Jurkat, Clone E6-1 (cell line): Measurements from ENCODE around the gene GCNT1. TPM values are rescaled to one million over a fixed set of nuclear protein-coding genes. Genes with fewer than 3 reads are reported as not detected.
"Not testable (repeated sequence)": the region's sequence is repeated elsewhere in the genome, so short reads cannot be mapped to it uniquely, and the experiment has no call there.

Experiments used
- DNase-seq: peaks from one replicate; pipeline ENCODE4 v3.0.0-alpha.2; 2011; ENCODE audit warnings: low read depth, low spot score
- H3K4me3 ChIP-seq: 2 replicates; pipeline ENCODE4 v1.5.1; 2011; ENCODE audit warnings: mild to moderate bottlenecking, low read length, control low read depth, moderate library complexity
- polyA plus RNA-seq: library from polyadenylated mRNA; unstranded; fragments of >200 nt; gene quantifications from one replicate; pipeline ENCODE4 v1.2.1, GENCODE V29; 2012; ENCODE audit warnings: missing spikeins; ENCODE audit not compliant: insufficient read length, insufficient read depth

Gene GCNT1
- polyA plus RNA-seq: 3.5 TPM

DNA sequence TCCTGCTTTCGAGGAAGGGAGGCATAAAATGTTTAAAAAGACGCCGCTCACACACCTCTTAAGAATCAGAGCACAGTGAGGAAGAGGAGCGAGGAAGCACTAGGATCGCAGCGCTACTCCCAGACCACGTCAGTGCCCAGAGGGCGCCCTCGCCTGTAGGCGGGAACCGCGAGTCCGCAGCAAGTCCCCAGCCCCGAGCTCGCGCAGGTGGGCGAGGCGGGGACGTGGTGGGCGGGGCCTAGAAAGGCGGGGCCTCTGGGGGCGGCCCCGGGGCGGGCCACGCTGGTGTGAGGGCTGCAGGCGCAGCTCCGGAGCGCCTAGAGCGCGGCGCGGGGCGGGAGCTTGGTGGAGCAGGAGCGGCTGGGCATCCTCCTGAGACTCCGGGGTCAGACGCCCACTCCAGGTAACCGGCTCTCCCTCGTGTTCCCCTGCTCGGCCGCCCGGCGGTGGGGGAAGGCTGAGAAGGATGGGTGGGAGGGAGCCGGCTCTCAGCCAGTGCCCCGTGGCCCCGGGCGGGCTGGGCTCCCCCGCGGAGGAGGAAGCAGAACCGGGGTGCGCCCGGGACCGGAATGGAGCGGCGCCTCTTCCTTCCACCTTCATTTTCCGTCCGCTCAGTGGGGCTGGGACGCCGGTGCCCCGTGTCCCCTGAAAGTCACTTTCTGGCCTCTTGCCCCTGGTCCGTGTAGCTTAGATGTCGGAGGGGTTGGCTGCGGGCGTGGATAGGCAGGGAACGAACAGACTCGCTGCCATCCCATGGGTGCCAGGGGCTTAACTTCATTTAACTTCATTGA lies at the start of gene GCNT1:
Gene GCNT1 (plus strand): TSS at position 280 of the 791 bp plus-strand sequence. CDS start 43,200 bp downstream, outside the sequence.
- H3K4me3 ChIP-seq: peak within 1 kb of the TSS; percentile 84
- DNase-seq: peak; percentile 82

DNA sequence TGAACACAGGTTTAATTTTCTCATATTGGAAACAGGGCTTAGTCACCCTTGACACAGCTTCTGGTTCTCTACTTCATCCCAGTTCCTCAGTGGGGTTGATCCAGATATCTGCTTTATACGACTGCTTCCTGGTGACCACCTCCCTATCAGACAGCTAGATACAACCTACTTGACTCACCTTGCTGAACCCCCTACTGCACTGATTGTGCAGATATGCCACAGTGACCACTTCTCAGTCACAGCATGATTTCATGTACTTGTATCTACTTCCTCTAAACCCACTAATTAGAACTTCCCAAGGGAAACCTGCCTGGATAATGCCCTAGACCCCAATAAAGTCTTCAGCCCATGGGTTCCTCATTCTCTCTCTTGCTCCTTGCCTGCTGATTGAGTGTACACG lies 46.3 kb upstream of the GCNT1 start:
- H3K4me3 ChIP-seq: no peak overlapping the region
- no peak for DNase-seq

DNA sequence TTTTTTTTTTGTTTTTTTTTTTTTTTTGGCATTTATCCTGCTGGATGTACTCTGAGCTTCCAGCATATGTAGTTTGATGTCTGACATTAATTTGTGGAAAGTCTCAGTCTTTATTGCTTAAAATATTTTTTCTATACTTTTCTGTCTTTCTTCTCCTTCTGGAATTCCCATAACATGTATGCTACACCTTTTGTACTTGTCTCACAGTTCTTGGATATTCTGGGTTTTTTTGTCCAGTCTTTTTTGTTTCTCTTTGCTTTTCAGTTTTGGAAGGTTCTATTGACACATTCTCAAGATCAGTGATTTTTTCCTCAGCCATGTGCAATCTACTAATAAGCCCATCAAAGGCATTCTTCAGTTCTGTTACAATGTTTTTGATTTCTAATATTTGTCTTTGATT lies 45.3 kb upstream of the GCNT1 start:
- DNase-seq: no peak
- H3K4me3 ChIP-seq: no peak overlapping the region

DNA sequence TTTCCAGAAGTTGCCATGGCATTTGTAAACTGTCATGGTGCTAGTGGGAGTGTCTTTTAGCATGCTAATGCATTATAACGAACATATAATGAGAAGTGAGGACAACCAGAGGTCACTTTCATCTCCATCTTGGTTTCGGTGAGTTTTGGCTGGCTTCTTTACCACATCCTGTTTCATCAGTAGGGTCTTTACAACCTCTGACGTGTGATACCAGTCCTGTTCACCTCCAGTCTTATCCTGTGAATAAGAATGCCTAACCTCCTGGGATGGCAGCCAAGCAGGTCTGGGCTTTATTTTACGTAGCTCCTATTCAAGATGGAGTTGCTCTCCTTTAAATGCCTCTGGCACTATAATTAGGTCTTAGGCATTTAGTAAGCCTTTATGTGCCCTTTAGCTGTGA lies 44.3 kb upstream of the GCNT1 start:
- no peak for DNase-seq
- no peak overlapping the region for H3K4me3 ChIP-seq

DNA sequence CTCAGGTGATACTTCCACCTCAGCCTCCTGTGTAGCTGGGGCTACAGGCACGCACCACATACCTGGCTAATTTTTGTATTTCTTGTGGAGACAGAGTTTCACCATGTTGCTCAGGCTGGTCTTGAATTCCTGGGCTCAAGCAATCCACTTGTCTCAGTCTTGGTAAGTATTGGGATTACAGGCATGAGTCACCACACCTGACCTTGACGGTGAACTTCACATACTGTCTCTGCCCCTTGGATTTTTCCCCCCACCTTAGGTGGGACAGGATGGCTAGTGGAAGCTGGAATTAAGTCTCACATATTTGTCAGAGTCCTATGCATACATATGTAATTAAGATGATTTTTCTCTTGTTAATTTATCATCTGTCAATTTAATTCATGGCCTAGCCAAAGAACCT lies 43.8 kb upstream of the GCNT1 start:
- H3K4me3 ChIP-seq: no peak overlapping the region
- no peak for DNase-seq

DNA sequence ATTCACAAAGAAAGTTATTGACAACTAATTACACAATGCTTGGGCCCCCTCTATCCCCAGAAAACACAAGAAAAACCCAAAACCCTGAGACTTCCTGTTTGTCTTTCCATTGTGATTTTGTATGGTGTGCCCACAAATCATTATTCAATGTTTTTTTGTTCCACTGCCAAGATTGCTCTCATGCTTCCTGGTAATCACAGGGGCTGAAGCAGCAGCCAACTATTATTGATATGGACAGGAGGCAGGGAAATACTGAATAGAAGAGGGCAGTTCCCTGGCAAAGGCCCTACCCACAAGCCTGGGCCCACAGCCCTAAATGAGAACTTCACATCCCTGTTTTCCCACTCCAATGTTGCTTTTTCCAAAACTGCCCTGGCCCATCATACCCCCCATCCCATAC lies 43.3 kb upstream of the GCNT1 start:
- DNase-seq: no peak
- H3K4me3 ChIP-seq: no peak overlapping the region

DNA sequence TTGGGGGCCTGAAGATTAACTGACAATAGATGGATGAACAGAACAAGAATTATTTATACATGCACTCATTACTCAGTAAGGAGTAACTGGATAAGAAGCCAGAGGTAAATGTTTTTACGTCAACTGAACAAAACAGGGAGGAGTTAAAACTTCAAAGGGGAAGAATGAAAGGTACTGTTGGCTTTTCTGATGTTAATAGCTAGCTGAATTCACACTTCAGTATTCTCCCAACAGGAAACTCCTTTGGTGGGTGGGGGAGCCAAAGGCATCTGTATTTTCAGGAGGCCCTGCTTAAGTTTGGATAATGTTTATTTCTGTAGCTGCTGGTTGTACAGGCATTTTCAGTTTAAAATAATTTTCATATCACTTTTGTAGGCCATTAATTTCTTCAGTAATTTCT lies 41.6 kb upstream of the GCNT1 start:
- DNase-seq: no peak

DNA sequence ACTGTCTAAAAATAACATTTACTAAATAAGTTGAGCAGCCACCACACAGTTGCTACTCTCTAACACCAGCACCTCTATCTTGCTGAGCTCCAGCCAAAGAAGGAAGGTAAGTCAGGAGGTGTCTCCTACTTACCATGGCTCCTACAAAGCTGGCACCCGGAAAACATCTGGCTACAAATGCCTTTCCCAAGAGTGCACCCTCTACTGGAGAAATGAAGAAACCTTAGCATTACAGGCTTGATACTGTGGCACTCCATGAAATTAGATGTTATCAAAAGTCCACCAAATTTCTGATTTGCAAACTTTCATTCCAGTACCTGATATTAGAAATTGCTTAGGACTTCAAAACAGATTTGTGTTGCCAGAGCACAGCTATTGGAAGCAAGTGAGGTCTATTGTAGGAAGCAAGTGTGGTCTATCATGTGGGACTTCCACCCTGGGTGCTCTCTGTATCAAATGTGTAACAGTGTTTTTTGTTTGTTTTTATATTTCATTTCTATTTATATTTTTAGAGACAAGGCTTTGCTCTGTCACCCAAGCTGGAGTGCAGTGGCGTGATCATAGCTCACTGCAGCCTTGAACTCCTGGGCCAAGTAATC lies 39.1 kb upstream of the GCNT1 start:
- DNase-seq: no peak
- no peak overlapping the region for H3K4me3 ChIP-seq

More for the DNA sequence above, 41.6 kb upstream of the GCNT1 start:
- no peak overlapping the region for H3K4me3 ChIP-seq

DNA sequence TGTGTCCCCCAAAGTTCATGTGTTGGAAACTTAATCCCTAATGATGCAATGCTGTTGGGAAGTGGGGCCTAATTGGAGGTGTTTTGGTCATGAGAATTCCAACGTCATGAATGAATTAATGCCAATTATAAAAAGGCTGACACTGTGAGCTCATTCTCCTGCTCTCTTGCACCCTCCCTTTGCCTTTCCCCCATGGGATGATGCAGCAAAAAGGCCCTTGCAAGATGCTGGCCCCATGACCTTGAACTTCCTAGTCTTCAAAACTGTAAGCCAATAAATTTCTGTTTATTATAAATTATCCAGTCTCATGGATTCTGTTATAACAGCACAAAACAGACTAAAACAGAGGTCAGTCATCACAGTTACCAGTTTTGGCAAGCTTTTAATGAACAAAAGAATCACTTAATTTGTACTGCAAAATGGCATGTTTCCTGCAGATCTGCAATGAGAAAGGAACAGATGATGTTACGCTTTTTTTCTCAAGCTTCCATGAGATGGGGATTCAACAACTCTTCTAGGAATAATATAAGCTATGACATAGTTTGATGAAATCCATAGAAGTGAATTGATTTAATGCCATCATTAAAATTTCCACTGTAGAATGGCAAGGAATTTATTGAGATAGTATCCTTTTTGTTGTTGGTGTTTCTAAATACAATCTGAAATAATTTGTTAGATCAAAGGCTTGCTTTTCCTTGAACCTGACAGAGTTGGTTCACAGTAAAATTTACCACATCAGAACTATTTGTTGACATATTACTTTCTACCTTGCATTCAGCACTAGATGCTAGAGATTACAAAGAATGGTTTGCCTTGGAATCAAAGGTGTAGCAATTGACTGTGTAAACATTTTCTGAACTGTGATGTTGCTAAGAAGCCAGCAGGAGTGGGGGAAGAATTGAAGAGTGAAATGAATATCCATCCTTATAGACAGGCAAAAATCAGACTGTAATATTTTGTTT lies 35.5 kb upstream of the GCNT1 start:
- DNase-seq: no peak

DNA sequence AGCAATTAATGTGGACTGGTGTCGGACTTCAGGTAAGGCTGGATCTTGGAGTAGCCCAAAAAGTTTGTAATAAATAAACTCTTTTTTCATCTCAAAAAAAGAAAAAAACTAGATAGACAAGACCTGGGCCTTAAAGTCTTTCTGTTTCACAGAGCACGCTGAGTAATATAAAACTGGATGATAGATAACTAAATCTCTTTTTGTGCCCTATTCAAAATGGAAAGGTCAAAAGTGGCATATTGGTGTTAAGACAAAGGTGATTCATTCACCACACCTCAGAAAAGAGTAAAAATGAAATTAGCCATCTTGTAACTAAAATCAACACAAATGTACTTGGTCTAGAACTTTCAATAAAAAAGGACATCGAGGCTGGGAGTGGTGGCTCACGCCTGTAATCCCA lies 34.5 kb upstream of the GCNT1 start:
- no peak overlapping the region for H3K4me3 ChIP-seq
- DNase-seq: no peak

More for the DNA sequence above, 35.5 kb upstream of the GCNT1 start:
- H3K4me3 ChIP-seq: no peak overlapping the region

DNA sequence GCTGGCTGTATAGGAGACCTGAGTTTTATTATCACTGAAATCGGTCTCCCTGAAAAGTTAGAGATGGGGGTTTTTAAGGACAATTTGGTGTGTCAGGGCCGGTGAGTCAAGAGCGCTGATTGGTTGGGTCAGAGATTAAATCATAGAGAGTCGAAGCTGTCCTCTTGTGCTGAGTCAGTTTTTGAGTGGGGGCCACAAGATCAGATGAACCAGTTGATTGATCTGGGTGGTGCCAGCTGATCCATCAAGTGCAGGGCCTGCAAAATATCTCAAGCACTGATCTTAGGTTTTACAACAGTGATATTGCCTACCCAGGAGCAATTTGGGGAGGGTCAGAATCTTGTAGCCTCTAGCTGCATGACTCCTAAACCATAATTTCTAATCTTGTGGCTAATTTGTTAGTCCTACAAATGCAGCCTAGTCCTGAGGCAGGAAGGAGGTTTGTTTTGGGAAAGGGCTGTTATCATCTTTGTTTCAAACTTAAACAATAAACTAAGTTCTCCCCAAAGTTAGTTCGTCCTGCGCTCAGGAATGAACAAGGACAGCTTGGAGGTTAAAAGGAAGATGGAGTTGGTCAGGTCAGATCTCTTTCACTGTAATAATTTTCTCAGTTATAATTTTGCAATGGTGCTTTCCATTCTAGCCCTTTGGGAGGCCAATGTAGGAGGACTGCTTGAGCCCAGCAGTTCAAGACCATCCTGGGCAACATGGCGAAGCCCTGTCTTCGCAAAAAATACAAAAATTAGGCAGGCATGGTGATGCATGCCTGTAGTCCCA lies 33.1 kb upstream of the GCNT1 start:
- no peak for DNase-seq
- H3K4me3 ChIP-seq: no peak overlapping the region

DNA sequence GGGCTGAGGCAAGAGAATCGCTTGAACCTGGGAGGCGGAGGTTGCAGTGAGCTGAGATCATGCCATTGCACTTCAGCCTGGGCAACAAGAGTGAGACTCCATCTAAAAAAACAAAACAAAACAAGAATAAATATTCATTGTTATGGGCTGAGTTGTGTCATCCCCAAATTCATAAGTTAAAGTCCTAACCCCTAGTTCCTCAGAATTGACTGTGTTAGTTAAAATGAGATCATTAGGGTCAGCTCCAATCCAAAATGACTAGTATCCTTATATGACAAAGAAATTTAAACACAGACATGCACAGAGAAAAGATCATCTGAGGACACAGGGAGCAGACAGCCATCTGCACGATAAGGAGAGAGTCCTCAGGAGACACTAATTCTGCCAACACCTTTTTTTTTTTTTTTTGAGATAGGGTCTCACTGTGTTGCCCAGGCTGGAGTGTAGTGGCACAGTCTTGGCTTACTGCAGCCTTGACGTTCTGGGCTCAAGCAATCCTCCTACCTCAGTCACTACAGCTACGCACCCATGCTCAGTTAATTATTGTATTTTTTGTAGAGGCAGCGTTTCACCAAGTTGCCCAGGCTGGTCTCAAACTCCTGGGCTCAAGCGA lies 32.1 kb upstream of the GCNT1 start:
- DNase-seq: no peak

DNA sequence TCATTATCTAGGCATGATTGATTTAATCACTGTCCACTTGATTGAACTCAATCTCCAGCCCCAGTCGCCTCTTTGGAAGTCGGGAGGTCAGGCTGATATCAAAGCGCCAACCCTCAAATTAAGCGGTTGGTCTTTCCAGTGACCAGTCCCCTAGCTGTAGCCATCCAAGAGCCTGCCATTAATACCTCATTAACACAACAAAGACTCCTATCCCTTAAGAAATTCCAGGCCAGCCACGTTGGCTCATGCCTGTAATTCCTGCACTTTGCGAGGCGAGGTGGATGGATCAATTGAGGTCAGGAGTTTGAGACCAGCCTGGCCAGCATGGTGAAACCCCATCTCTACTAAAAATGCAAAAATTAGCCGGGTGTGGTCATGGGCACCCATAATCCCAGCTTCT lies 27.4 kb upstream of the GCNT1 start:
- H3K4me3 ChIP-seq: no peak overlapping the region
- no peak for DNase-seq

More for the DNA sequence above, 32.1 kb upstream of the GCNT1 start:
- H3K4me3 ChIP-seq: no peak overlapping the region

DNA sequence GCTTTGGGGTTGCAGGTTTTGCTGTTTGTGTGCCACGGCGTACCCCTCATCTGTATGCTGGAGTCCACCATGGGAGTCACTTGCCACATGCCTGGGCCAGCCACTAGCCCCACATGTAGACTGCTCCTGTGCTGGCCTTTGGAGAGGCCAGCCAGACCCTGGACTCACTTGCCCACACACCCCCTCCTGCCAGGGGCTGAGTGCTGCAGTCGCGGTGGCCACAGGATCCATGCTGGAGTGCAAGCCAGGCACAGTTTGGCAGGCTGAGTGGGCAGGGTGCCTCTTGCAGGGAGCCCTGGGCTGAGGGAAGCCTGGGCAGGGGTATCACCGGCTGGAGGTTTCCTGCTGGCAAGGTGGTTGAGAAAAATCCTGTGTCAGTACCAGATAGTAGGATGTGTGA lies 25.6 kb upstream of the GCNT1 start:
- DNase-seq: no peak
- no peak overlapping the region for H3K4me3 ChIP-seq

DNA sequence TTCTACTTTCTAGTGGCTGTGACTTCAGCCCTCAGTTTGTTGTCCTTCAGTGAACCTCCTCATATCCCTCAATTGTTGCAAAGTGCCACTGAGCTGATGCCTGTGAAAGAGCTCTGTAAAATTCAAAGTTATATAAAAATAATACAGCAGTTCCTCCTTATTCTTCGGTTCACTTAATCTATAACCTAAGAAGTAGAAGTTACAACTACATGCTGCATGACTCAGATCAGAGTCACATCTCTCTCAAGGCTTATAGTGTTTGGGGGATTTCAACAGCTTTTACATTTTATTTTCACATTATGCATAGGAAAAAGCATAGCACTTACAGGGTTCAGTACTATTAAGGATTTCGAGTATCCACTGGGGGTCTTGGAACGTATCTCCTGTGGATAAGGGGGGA lies 25.1 kb upstream of the GCNT1 start:
- no peak overlapping the region for H3K4me3 ChIP-seq
- no peak for DNase-seq

DNA sequence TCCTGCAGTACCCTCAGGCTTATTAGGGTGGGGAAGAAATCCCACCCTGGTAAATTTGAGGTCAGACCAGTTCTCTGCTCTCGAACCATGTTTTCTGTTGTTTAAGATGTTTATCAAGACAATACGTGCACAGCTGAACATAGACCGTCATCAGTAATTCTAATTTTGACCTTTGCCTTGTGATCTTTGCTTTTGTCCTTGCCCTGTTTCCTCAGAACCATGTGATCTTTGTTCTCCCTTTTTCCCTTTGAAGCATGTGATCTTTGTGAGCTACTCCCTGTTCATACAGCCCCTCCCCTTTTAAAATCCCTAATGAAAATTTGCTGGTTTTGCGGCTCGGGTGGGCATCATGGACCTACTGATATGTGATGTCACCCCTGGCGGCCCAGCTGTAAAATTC lies 24.1 kb upstream of the GCNT1 start:
- not testable (repeated sequence) for H3K4me3 ChIP-seq, DNase-seq

DNA sequence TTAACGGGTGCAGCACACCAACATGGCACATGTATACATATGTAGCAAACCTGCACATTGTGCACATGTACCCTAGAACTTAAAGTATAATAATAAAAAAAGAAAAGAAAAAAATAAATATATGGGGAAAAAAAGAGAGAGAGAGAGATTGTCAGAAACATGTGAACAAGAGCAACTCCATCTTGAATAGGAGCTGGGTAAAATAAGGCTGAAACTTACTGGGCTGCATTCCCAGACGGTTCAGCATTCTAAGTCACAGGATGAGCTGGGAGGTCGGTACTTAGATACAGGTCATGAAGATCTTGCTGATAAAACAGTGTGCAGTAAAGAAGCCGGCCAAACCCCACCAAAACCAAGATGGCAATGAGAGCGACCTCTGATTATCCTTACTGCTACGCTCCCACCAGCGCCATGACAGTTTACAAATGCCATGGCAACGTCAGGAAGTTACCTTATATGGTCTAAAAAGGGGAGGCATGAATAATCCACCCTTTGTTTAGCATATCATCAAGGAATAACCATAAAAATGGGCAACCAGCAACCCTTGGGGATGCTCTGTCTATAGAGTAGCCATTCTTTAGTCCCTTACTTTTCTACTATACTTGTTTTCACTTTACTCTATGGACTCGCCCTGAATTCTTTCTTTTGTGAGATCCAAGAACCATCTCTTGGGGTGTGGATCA lies 21.8 kb upstream of the GCNT1 start:
- not testable (repeated sequence) for H3K4me3 ChIP-seq, DNase-seq
